ENCODE measurements around the gene NSMF. TPM values are rescaled to one million over a fixed set of nuclear protein-coding genes. Genes with fewer than 3 reads are reported as not detected.

Gene NSMF
- total RNA-seq, 1 experiment from 2014 or later, result 52.7 TPM

DNA sequence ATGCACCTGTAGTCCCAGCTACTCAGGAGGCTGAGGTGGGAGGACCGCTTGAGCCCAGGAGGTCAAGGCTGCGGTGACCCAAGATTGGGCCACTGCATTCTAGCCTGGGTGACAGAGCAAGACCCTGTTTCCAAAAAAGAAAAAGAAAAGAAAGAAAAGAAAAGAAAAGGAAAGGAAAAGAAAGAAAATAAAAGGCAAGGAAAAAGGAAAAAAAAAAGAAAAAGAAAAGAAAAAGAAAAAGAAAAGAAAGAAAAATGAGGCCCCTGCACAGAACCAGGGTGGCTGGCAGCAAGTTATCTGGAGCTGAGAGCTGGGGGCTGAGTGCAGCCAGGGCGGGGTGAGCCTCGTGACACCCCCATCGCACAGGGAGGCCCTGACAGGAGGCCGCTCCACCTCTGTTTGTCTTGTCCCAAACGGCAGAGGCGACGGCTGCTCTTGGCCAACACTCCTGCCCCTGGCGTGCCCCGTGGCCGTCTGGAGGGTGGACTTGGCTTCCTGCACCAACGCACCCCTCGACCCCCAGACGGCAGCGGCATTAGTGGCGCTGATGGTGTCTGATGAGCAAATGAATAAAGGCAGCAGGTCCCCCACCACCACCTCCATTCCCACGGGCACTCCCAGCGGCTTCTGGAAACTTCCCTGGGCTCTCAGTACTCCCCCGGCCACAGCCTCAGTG is 52.9 kb downstream of the NSMF start:
- intact Hi-C loops (cut with micrococcal nuclease; ENCODE audit: unreplicated experiment), result no loop called here
- TF ChIP-seq, protein P1, sequence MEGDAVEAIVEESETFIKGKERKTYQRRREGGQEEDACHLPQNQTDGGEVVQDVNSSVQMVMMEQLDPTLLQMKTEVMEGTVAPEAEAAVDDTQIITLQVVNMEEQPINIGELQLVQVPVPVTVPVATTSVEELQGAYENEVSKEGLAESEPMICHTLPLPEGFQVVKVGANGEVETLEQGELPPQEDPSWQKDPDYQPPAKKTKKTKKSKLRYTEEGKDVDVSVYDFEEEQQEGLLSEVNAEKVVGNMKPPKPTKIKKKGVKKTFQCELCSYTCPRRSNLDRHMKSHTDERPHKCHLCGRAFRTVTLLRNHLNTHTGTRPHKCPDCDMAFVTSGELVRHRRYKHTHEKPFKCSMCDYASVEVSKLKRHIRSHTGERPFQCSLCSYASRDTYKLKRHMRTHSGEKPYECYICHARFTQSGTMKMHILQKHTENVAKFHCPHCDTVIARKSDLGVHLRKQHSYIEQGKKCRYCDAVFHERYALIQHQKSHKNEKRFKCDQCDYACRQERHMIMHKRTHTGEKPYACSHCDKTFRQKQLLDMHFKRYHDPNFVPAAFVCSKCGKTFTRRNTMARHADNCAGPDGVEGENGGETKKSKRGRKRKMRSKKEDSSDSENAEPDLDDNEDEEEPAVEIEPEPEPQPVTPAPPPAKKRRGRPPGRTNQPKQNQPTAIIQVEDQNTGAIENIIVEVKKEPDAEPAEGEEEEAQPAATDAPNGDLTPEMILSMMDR (conservative IDR thresholded peaks at IDR 0.05; ENCODE audit: low read depth, low read length), result no peak
- TF ChIP-seq EZH2 (IDR thresholded peaks at IDR 0.05; ENCODE audit: borderline replicate concordance, low read depth, low read length, poor library complexity, severe bottlenecking), result no peak
- H3K27me3 ChIP-seq (replicated peaks; ENCODE audit: insufficient read depth, low read depth, low read length, poor library complexity), result no peaks in the 10 kb centered on the region
- no peaks in the 10 kb centered on the region for H3K9me3 ChIP-seq (ENCODE audit: low read depth, low read length, poor library complexity, severe bottlenecking)
- no peaks in the 10 kb centered on the region for H3K36me3 ChIP-seq (ENCODE audit: insufficient read depth, low read length, poor library complexity, severe bottlenecking)
- ChIA-PET CTCF (no interaction called here), POLR2A (ENCODE audit: low non-redundant PET) (interaction anchor here (0.6 to 0.7 kb wide), 2 partner anchors 32 to 431 kb away, joined by 3 to 6 read pairs; no protein-coding TSS in a partner anchor)
- peak overlapping the region; percentile 43 for H3K4me3 ChIP-seq (ENCODE audit: low read depth, low read length, poor library complexity, severe bottlenecking)
- no peak overlapping the region for H3K27ac ChIP-seq (ENCODE audit: low read depth, low read length, poor library complexity, severe bottlenecking)
- BruUV-seq (replicated peaks), result no TSS peak
- no peak for DNase-seq (ENCODE audit: low spot score)
- H3K4me1 ChIP-seq (ENCODE audit: insufficient read depth, low read length, poor library complexity, severe bottlenecking), result peaks cover 17% of the 10 kb centered on the region

DNA sequence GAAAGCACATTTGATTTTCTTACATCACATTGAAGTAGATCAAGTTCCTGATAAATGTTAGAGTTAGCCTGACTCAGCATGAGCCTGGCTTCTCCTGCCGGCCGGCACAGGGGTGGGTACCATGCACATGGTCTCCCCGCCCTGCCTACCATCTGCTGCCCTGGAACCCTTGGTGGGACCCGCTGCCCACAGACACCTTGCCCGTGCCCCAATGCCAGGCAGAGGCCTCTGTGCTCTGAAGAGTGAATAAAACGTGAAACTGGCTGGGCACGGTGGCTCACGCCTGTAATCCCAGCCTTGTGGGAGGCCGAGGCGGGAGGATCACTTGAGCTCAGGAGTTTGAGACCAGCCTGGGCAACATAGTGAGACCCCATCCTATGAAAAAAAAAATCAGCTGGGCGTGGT is 53.5 kb downstream of the NSMF start:
- DNase-seq (ENCODE audit: low spot score), result no peak
- no TSS peak for BruUV-seq (replicated peaks)
- no peaks in the 10 kb centered on the region for H3K27me3 ChIP-seq (replicated peaks; ENCODE audit: insufficient read depth, low read depth, low read length, poor library complexity)
- no peaks in the 10 kb centered on the region for H3K36me3 ChIP-seq (ENCODE audit: insufficient read depth, low read length, poor library complexity, severe bottlenecking)
- H3K4me1 ChIP-seq (ENCODE audit: insufficient read depth, low read length, poor library complexity, severe bottlenecking), result peaks cover 15% of the 10 kb centered on the region
- no peak overlapping the region for H3K27ac ChIP-seq (ENCODE audit: low read depth, low read length, poor library complexity, severe bottlenecking)
- ChIA-PET CTCF (no interaction called here), POLR2A (ENCODE audit: low non-redundant PET) (interaction anchor here (0.6 to 0.7 kb wide), 2 partner anchors 31 to 430 kb away, joined by 3 to 6 read pairs; no protein-coding TSS in a partner anchor)
- intact Hi-C loops (cut with micrococcal nuclease; ENCODE audit: unreplicated experiment), result no loop called here
- TF ChIP-seq, protein P1 (conservative IDR thresholded peaks at IDR 0.05; ENCODE audit: low read depth, low read length), result no peak
- no peak for TF ChIP-seq EZH2 (IDR thresholded peaks at IDR 0.05; ENCODE audit: borderline replicate concordance, low read depth, low read length, poor library complexity, severe bottlenecking)
- no peak overlapping the region for H3K4me3 ChIP-seq (ENCODE audit: low read depth, low read length, poor library complexity, severe bottlenecking)
- no peaks in the 10 kb centered on the region for H3K9me3 ChIP-seq (ENCODE audit: low read depth, low read length, poor library complexity, severe bottlenecking)

DNA sequence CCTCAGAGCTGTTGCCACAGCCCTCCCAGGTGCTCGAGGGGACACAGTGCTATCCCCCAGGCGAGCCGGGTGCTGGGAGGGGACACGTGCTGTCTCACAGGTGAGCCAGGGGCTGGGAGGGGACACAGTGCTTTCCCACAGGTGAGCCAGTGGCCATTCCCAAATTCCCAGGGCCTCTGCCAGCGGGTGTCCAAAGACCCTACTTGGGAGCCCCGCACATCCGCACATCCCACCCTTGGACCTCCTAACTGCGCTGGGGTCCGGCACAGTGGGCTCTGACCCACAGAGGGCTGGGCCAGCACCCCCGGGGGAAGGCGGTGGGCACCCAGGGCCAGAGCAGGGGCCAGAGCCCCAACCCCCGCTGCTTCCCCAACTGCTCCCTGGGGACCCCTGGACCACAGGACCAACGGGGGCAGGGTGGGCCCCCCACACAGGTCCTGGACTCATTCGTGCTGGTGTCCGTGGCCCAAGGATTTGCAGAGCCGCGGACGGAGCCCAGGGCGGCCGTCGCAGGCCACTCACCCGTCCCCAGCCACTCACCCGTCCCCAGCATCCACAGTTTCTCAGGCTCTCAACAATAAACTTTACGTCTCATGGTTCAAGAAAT is 54.1 kb downstream of the NSMF start:
- intact Hi-C loops (cut with micrococcal nuclease; ENCODE audit: unreplicated experiment), result no loop called here
- DNase-seq (ENCODE audit: low spot score), result no peak
- H3K9me3 ChIP-seq (ENCODE audit: low read depth, low read length, poor library complexity, severe bottlenecking), result no peaks in the 10 kb centered on the region
- H3K4me3 ChIP-seq (ENCODE audit: low read depth, low read length, poor library complexity, severe bottlenecking), result no peak overlapping the region
- POLR2A ChIA-PET (ENCODE audit: low non-redundant PET), result interaction anchor here (0.6 to 0.7 kb wide), 2 partner anchors 30 to 430 kb away, joined by 3 to 6 read pairs; no protein-coding TSS in a partner anchor
- TF ChIP-seq, protein P1 (conservative IDR thresholded peaks at IDR 0.05; ENCODE audit: low read depth, low read length), result no peak
- TF ChIP-seq EZH2 (IDR thresholded peaks at IDR 0.05; ENCODE audit: borderline replicate concordance, low read depth, low read length, poor library complexity, severe bottlenecking), result no peak
- BruUV-seq (replicated peaks), result no TSS peak
- H3K36me3 ChIP-seq (ENCODE audit: insufficient read depth, low read length, poor library complexity, severe bottlenecking), result no peaks in the 10 kb centered on the region
- H3K4me1 ChIP-seq (ENCODE audit: insufficient read depth, low read length, poor library complexity, severe bottlenecking), result peaks cover 15% of the 10 kb centered on the region
- H3K27me3 ChIP-seq (replicated peaks; ENCODE audit: insufficient read depth, low read depth, low read length, poor library complexity), result no peaks in the 10 kb centered on the region
- no peak overlapping the region for H3K27ac ChIP-seq (ENCODE audit: low read depth, low read length, poor library complexity, severe bottlenecking)
- CTCF ChIA-PET, result no interaction called here
